Measurements from ENCODE around the gene PCSK5.

PCSK5 gene

GRCh38 chr9:76045221-76045620, 154.7 kb downstream of the PCSK5 start:
- TF ChIP-seq RAD21 (IDR thresholded peaks at IDR 0.05; ENCODE audit: low read depth) (no peak), CEBPB (IDR thresholded peaks at IDR 0.05) (no peak), TAF1 (IDR thresholded peaks at IDR 0.05; ENCODE audit: low read depth) (no peak), NFIC (IDR thresholded peaks at IDR 0.05) (no peak), TCF12 (IDR thresholded peaks at IDR 0.05; ENCODE audit: low read depth) (no peak)
- TF ChIP-seq, protein P1, sequence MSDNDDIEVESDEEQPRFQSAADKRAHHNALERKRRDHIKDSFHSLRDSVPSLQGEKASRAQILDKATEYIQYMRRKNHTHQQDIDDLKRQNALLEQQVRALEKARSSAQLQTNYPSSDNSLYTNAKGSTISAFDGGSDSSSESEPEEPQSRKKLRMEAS (IDR thresholded peaks at IDR 0.05), result no peak
- TF ChIP-seq, protein P2, sequence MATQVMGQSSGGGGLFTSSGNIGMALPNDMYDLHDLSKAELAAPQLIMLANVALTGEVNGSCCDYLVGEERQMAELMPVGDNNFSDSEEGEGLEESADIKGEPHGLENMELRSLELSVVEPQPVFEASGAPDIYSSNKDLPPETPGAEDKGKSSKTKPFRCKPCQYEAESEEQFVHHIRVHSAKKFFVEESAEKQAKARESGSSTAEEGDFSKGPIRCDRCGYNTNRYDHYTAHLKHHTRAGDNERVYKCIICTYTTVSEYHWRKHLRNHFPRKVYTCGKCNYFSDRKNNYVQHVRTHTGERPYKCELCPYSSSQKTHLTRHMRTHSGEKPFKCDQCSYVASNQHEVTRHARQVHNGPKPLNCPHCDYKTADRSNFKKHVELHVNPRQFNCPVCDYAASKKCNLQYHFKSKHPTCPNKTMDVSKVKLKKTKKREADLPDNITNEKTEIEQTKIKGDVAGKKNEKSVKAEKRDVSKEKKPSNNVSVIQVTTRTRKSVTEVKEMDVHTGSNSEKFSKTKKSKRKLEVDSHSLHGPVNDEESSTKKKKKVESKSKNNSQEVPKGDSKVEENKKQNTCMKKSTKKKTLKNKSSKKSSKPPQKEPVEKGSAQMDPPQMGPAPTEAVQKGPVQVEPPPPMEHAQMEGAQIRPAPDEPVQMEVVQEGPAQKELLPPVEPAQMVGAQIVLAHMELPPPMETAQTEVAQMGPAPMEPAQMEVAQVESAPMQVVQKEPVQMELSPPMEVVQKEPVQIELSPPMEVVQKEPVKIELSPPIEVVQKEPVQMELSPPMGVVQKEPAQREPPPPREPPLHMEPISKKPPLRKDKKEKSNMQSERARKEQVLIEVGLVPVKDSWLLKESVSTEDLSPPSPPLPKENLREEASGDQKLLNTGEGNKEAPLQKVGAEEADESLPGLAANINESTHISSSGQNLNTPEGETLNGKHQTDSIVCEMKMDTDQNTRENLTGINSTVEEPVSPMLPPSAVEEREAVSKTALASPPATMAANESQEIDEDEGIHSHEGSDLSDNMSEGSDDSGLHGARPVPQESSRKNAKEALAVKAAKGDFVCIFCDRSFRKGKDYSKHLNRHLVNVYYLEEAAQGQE (IDR thresholded peaks at IDR 0.05; ENCODE audit: low read depth), result no peak
- TF ChIP-seq, protein P3, sequence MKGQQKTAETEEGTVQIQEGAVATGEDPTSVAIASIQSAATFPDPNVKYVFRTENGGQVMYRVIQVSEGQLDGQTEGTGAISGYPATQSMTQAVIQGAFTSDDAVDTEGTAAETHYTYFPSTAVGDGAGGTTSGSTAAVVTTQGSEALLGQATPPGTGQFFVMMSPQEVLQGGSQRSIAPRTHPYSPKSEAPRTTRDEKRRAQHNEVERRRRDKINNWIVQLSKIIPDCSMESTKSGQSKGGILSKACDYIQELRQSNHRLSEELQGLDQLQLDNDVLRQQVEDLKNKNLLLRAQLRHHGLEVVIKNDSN (IDR thresholded peaks at IDR 0.05), result no peak

DNA sequence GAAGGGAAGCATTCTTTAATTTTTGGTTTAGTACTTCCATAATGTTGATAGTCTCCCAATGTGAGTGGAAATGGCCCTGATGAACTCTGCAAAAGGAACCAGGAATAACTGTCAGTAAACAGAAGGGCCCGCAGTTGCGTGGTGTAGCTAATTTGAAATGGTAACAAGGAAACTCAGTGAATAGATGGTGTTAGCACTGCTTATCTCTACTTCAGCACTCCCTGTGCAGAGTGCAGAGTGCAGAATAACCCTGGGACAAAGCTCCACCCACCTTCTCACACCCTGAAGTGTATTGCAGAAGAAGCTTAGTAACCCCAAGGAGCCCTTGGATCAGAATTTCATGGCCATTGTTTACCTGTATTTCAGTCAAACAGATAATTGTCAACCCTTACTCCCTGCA, 158.9 kb downstream of the PCSK5 start:
- no peak for TF ChIP-seq TCF12 (IDR thresholded peaks at IDR 0.05; ENCODE audit: low read depth)
- no peak for TF ChIP-seq TAF1 (IDR thresholded peaks at IDR 0.05; ENCODE audit: low read depth)
- no peak for TF ChIP-seq EP300 (IDR thresholded peaks at IDR 0.05; ENCODE audit: borderline replicate concordance)
- no peak for TF ChIP-seq FOXM1 (IDR thresholded peaks at IDR 0.05; ENCODE audit: borderline replicate concordance, low read depth)

DNA sequence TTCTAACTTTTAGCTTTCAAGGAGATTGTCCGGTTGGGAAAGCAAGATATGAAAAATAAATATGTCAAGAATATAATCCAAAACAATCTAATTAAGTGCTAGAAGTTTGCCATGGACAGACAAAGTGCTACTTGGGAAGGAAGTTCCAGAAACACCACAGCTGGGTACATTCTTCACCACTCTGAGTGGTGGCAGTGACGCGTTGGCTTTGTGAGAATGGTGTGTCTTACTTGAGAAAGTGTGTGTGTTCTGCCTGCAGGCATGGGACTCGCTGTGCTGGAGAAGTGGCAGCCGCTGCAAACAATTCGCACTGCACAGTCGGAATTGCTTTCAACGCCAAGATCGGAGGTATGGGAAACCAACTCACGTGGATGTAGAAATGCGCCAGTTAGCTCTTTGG, 177.2 kb downstream of the PCSK5 start:
- no peak for TF ChIP-seq ZBTB7A (IDR thresholded peaks at IDR 0.05; ENCODE audit: low read depth)
- TF ChIP-seq EGR1 (IDR thresholded peaks at IDR 0.05), result no peak
- TF ChIP-seq EP300 (IDR thresholded peaks at IDR 0.05; ENCODE audit: borderline replicate concordance), result no peak
- TF ChIP-seq NFIC (IDR thresholded peaks at IDR 0.05), result no peak
- TF ChIP-seq TEAD4 (IDR thresholded peaks at IDR 0.05), result no peak
- no peak for TF ChIP-seq CEBPB (IDR thresholded peaks at IDR 0.05)
- no peak for TF ChIP-seq CREB1 (IDR thresholded peaks at IDR 0.05; ENCODE audit: low read depth)
- TF ChIP-seq YY1 (IDR thresholded peaks at IDR 0.05; ENCODE audit: low read depth), result no peak
- TF ChIP-seq, protein P3 (IDR thresholded peaks at IDR 0.05), result no peak

GRCh38 chr9:76077537-76077936, 187.1 kb downstream of the PCSK5 start:
- no peak for TF ChIP-seq EGR1 (IDR thresholded peaks at IDR 0.05)
- no peak for TF ChIP-seq FOXM1 (IDR thresholded peaks at IDR 0.05; ENCODE audit: borderline replicate concordance, low read depth)
- TF ChIP-seq, protein P2 (IDR thresholded peaks at IDR 0.05; ENCODE audit: low read depth), result no peak
- no peak for TF ChIP-seq TAF1 (IDR thresholded peaks at IDR 0.05; ENCODE audit: low read depth)
- TF ChIP-seq EP300 (IDR thresholded peaks at IDR 0.05; ENCODE audit: borderline replicate concordance), result no peak
- TF ChIP-seq ZBTB7A (IDR thresholded peaks at IDR 0.05; ENCODE audit: low read depth), result no peak
- TF ChIP-seq CEBPB (IDR thresholded peaks at IDR 0.05), result no peak
- TF ChIP-seq CREB1 (IDR thresholded peaks at IDR 0.05; ENCODE audit: low read depth), result no peak
- no peak for TF ChIP-seq YY1 (IDR thresholded peaks at IDR 0.05; ENCODE audit: low read depth)
- no peak for TF ChIP-seq TCF12 (IDR thresholded peaks at IDR 0.05; ENCODE audit: low read depth)
- no peak for TF ChIP-seq NFIC (IDR thresholded peaks at IDR 0.05)
- TF ChIP-seq, protein P1 (IDR thresholded peaks at IDR 0.05), result no peak
- TF ChIP-seq, protein P3 (IDR thresholded peaks at IDR 0.05), result no peak
- TF ChIP-seq RAD21 (IDR thresholded peaks at IDR 0.05; ENCODE audit: low read depth), result no peak
- no peak for TF ChIP-seq TEAD4 (IDR thresholded peaks at IDR 0.05)

DNA sequence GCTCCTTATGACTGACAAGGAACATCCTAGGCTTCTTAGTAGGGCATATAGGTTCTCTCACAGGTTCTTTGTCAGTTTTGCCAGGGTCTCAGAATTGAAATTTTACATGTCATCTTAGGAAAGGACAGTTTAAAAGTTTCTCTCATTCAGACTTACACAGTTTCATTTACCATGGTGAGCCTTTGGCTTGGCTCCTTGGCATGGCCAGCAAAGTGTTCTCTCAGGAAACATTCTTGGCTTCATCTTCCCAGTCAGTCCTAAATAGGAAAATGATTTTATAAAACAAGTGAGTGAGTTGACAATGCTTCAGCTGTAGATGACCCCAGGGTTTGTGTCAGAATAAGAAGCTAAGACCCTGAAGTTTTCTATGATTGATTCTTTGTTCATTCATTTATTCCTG, 191.6 kb downstream of the PCSK5 start:
- no peak for TF ChIP-seq NFIC (IDR thresholded peaks at IDR 0.05)
- no peak for TF ChIP-seq CEBPB (IDR thresholded peaks at IDR 0.05)
- TF ChIP-seq EP300 (IDR thresholded peaks at IDR 0.05; ENCODE audit: borderline replicate concordance), result no peak
- no peak for TF ChIP-seq EGR1 (IDR thresholded peaks at IDR 0.05)
- no peak for TF ChIP-seq TCF12 (IDR thresholded peaks at IDR 0.05; ENCODE audit: low read depth)
- TF ChIP-seq YY1 (IDR thresholded peaks at IDR 0.05; ENCODE audit: low read depth), result no peak
- no peak for TF ChIP-seq RAD21 (IDR thresholded peaks at IDR 0.05; ENCODE audit: low read depth)
- TF ChIP-seq, protein P2 (IDR thresholded peaks at IDR 0.05; ENCODE audit: low read depth), result no peak
- TF ChIP-seq, protein P3 (IDR thresholded peaks at IDR 0.05), result no peak
- no peak for TF ChIP-seq TEAD4 (IDR thresholded peaks at IDR 0.05)
- no peak for TF ChIP-seq FOXM1 (IDR thresholded peaks at IDR 0.05; ENCODE audit: borderline replicate concordance, low read depth)
- TF ChIP-seq, protein P1 (IDR thresholded peaks at IDR 0.05), result no peak

Data from Ishikawa (cell line).